ENCODE measurements around the gene SH3RF3.

The SH3RF3 gene

GRCh38 chr2:109258376-109258775 is 129.4 kb downstream of the SH3RF3 start:
- no peaks in the 10 kb centered on the region for H3K36me3 ChIP-seq (ENCODE audit: control insufficient read depth in 1 of 2, insufficient read depth in 2 of 2, low read length in 2 of 2)
- H2BK120ac ChIP-seq (ENCODE audit: insufficient read depth, low read length, poor library complexity): no peak overlapping the region
- H4K8ac ChIP-seq (ENCODE audit: low read depth, low read length): no peak overlapping the region
- H3K27ac ChIP-seq (ENCODE audit: low read depth, low read length): no peak overlapping the region
- H3K9ac ChIP-seq (ENCODE audit: low read length): no peak overlapping the region
- no peak overlapping the region for H2AFZ ChIP-seq (ENCODE audit: insufficient read depth, low read length, poor library complexity)
- H3K4me3 ChIP-seq (ENCODE audit: low read depth, low read length): no peak overlapping the region
- no peaks in the 10 kb centered on the region for H3K79me1 ChIP-seq (ENCODE audit: low read length)
- no peaks in the 10 kb centered on the region for H3K9me3 ChIP-seq (ENCODE audit: insufficient read depth, low read depth, low read length)
- no peaks in the 10 kb centered on the region for H3K27me3 ChIP-seq (ENCODE audit: insufficient read depth, low read length)
- no peak overlapping the region for H4K91ac ChIP-seq (ENCODE audit: low read depth, low read length)
- no peaks in the 10 kb centered on the region for H3K79me2 ChIP-seq (ENCODE audit: control insufficient read depth, insufficient read depth, low read length, poor library complexity)
- H2BK5ac ChIP-seq (ENCODE audit: low read depth, low read length, poor library complexity): no peak overlapping the region
- no peak overlapping the region for H2AK5ac ChIP-seq (ENCODE audit: low read length)
- no peak overlapping the region for H2BK12ac ChIP-seq (ENCODE audit: low read length)
- H3K23ac ChIP-seq (ENCODE audit: low read length): no peak overlapping the region
- WGBS (ENCODE audit: extremely low coverage, insufficient coverage, insufficient read length): no CpG with 5 or more reads among the region's 9 CpGs
- no peaks in the 10 kb centered on the region for H3K4me1 ChIP-seq (ENCODE audit: control insufficient read depth in 1 of 2, insufficient read depth in 2 of 2, low read length in 2 of 2)
- no peak overlapping the region for H3K14ac ChIP-seq (ENCODE audit: low read length)
- DNase-seq: no peak
- H4K12ac ChIP-seq (ENCODE audit: low read depth, low read length): no peak overlapping the region
- H3K18ac ChIP-seq (ENCODE audit: low read length): no peak overlapping the region
- H3K4ac ChIP-seq (ENCODE audit: low read depth, low read length): no peak overlapping the region
- H3K4me2 ChIP-seq (ENCODE audit: low read length): no peak overlapping the region

GRCh38 chr2:109258905-109259540 is 130.0 kb downstream of the SH3RF3 start:
- Histone ChIP-seq H3K27ac (ENCODE audit: low read depth, low read length) (no peak overlapping the region), H3K79me1 (ENCODE audit: low read length) (no peaks in the 10 kb centered on the region), H2BK12ac (ENCODE audit: low read length) (no peak overlapping the region), H2BK5ac (ENCODE audit: low read depth, low read length, poor library complexity) (no peak overlapping the region), H4K91ac (ENCODE audit: low read depth, low read length) (no peak overlapping the region), H3K23ac (ENCODE audit: low read length) (no peak overlapping the region), H3K36me3 (ENCODE audit: control insufficient read depth in 1 of 2, insufficient read depth in 2 of 2, low read length in 2 of 2) (no peaks in the 10 kb centered on the region), H3K9me3 (ENCODE audit: insufficient read depth, low read depth, low read length) (no peaks in the 10 kb centered on the region), H3K79me2 (ENCODE audit: control insufficient read depth, insufficient read depth, low read length, poor library complexity) (no peaks in the 10 kb centered on the region), H3K14ac (ENCODE audit: low read length) (no peak overlapping the region), H4K12ac (ENCODE audit: low read depth, low read length) (no peak overlapping the region), H3K4ac (ENCODE audit: low read depth, low read length) (no peak overlapping the region), H4K8ac (ENCODE audit: low read depth, low read length) (no peak overlapping the region), H2BK120ac (ENCODE audit: insufficient read depth, low read length, poor library complexity) (no peak overlapping the region), H3K4me2 (ENCODE audit: low read length) (no peak overlapping the region), H3K9ac (ENCODE audit: low read length) (no peak overlapping the region), H3K4me1 (ENCODE audit: control insufficient read depth in 1 of 2, insufficient read depth in 2 of 2, low read length in 2 of 2) (no peaks in the 10 kb centered on the region), H3K4me3 (ENCODE audit: low read depth, low read length) (no peak overlapping the region), H3K27me3 (ENCODE audit: insufficient read depth, low read length) (no peaks in the 10 kb centered on the region), H2AFZ (ENCODE audit: insufficient read depth, low read length, poor library complexity) (no peak overlapping the region), H3K18ac (ENCODE audit: low read length) (no peak overlapping the region), H2AK5ac (ENCODE audit: low read length) (no peak overlapping the region)
- DNase-seq: no peak
- WGBS (ENCODE audit: extremely low coverage, insufficient coverage, insufficient read length): no CpG with 5 or more reads among the region's 11 CpGs

- Histone ChIP-seq H3K9me3 (ENCODE audit: insufficient read depth, low read depth, low read length) (no peaks in the 10 kb centered on the region), H2BK12ac (ENCODE audit: low read length) (no peak overlapping the region), H2BK5ac (ENCODE audit: low read depth, low read length, poor library complexity) (no peak overlapping the region), H3K79me1 (ENCODE audit: low read length) (no peaks in the 10 kb centered on the region), H2AFZ (ENCODE audit: insufficient read depth, low read length, poor library complexity) (no peak overlapping the region), H2AK5ac (ENCODE audit: low read length) (no peak overlapping the region), H3K27ac (ENCODE audit: low read depth, low read length) (no peak overlapping the region), H3K4me1 (ENCODE audit: control insufficient read depth in 1 of 2, insufficient read depth in 2 of 2, low read length in 2 of 2) (no peaks in the 10 kb centered on the region), H2BK120ac (ENCODE audit: insufficient read depth, low read length, poor library complexity) (no peak overlapping the region), H3K23ac (ENCODE audit: low read length) (no peak overlapping the region), H4K91ac (ENCODE audit: low read depth, low read length) (no peak overlapping the region), H3K9ac (ENCODE audit: low read length) (no peak overlapping the region), H3K36me3 (ENCODE audit: control insufficient read depth in 1 of 2, insufficient read depth in 2 of 2, low read length in 2 of 2) (no peaks in the 10 kb centered on the region), H3K4me3 (ENCODE audit: low read depth, low read length) (no peak overlapping the region), H3K27me3 (ENCODE audit: insufficient read depth, low read length) (no peaks in the 10 kb centered on the region), H3K14ac (ENCODE audit: low read length) (no peak overlapping the region), H3K79me2 (ENCODE audit: control insufficient read depth, insufficient read depth, low read length, poor library complexity) (no peaks in the 10 kb centered on the region), H4K8ac (ENCODE audit: low read depth, low read length) (no peak overlapping the region), H4K12ac (ENCODE audit: low read depth, low read length) (no peak overlapping the region), H3K4ac (ENCODE audit: low read depth, low read length) (no peak overlapping the region), H3K4me2 (ENCODE audit: low read length) (no peak overlapping the region), H3K18ac (ENCODE audit: low read length) (no peak overlapping the region)
- WGBS (ENCODE audit: extremely low coverage, insufficient coverage, insufficient read length): no CpG with 5 or more reads among the region's 8 CpGs
- DNase-seq: no peak
Observed at GRCh38 chr2:109259671-109260070, 130.7 kb downstream of the SH3RF3 start.

- Histone ChIP-seq H3K79me1 (ENCODE audit: low read length) (no peaks in the 10 kb centered on the region), H3K36me3 (ENCODE audit: control insufficient read depth in 1 of 2, insufficient read depth in 2 of 2, low read length in 2 of 2) (no peaks in the 10 kb centered on the region), H4K12ac (ENCODE audit: low read depth, low read length) (no peak overlapping the region), H3K4ac (ENCODE audit: low read depth, low read length) (no peak overlapping the region), H2BK5ac (ENCODE audit: low read depth, low read length, poor library complexity) (no peak overlapping the region), H3K4me2 (ENCODE audit: low read length) (no peak overlapping the region), H2AFZ (ENCODE audit: insufficient read depth, low read length, poor library complexity) (no peak overlapping the region), H3K9me3 (ENCODE audit: insufficient read depth, low read depth, low read length) (no peaks in the 10 kb centered on the region), H4K91ac (ENCODE audit: low read depth, low read length) (no peak overlapping the region), H3K23ac (ENCODE audit: low read length) (no peak overlapping the region), H2BK120ac (ENCODE audit: insufficient read depth, low read length, poor library complexity) (no peak overlapping the region), H2BK12ac (ENCODE audit: low read length) (no peak overlapping the region), H3K79me2 (ENCODE audit: control insufficient read depth, insufficient read depth, low read length, poor library complexity) (no peaks in the 10 kb centered on the region), H3K27ac (ENCODE audit: low read depth, low read length) (no peak overlapping the region), H3K4me3 (ENCODE audit: low read depth, low read length) (no peak overlapping the region), H3K18ac (ENCODE audit: low read length) (no peak overlapping the region), H2AK5ac (ENCODE audit: low read length) (no peak overlapping the region), H3K14ac (ENCODE audit: low read length) (no peak overlapping the region), H3K4me1 (ENCODE audit: control insufficient read depth in 1 of 2, insufficient read depth in 2 of 2, low read length in 2 of 2) (no peaks in the 10 kb centered on the region), H4K8ac (ENCODE audit: low read depth, low read length) (no peak overlapping the region), H3K27me3 (ENCODE audit: insufficient read depth, low read length) (no peaks in the 10 kb centered on the region), H3K9ac (ENCODE audit: low read length) (no peak overlapping the region)
- no CpG with 5 or more reads among the region's 11 CpGs for WGBS (ENCODE audit: extremely low coverage, insufficient coverage, insufficient read length)
- no peak for DNase-seq
Observed at GRCh38 chr2:109260116-109260855, 131.3 kb downstream of the SH3RF3 start.

Measured in trophoblast cell (in vitro differentiated cells and primary cell).